Activated CD4-positive, alpha-beta T cell treated with anti-CD3 and anti-CD28 coated beads, Interleukin-2, amount 50 U/mL, for 24 hours (primary cell): ENCODE results near the gene AUTS2.

Source experiments
- DNase-seq, 2 donors: peaks; one replicate each; pipeline ENCODE4 v3.0.0-alpha.2; 2020; ENCODE audit warnings: low read depth in 1 of 2, low spot score in 1 of 2

Gene AUTS2

DNA sequence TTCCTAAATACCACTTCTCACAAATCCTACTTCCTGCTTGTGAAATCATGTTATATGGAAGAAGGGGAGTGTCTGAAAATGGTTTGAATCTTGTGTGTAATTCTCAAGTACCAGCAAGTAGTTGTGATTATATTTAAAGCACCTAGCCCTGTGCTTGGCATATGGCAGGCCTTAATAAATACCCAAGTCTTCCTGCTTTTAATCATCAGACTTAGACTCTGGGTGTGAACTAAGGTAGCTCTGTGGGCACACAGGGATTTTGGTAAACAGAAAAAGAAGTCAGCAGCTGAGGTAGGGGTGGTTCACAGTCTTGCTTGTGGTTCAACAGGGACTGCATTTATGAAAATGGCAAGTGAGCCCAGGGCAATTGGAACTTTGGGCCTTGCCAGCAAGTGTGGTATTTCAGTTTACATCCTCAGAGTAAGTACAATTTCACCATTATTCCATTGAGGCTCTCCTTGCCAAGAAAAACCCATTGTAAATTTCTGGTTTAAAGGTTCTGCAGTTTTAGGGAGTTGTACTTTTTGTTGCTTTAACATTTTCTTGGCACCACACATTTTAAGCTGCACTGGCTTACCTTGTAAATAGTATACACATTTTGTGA, 215.5 kb downstream of the AUTS2 start:
- DNase-seq, result no peak

DNA sequence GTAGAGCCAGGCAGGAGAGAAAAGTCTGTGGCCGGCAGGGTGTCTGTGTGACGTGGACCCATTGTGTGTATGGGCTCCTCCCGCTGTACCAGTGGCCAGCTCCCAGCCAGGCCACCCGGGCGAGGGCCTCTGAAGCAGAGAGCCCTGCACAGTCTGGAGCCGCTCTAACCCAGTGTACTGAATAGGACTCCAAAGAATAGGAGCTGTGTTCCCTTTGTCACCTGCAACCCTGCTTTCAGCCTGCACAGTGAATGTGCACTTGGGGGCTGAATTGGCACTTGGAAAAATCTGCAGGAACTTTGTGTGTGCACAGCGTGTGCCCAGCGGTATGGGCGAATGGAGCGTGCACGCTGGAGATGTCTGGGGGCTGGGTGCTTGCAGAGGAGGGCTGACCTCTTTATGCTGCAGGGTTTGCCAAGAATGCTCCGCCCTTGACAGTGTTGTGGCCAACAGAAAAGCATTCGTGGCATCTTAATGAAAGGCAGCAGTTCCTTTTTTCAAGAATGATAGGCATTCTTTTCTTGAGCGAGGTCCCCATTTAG, 216.2 kb downstream of the AUTS2 start:
- no peak for DNase-seq

DNA sequence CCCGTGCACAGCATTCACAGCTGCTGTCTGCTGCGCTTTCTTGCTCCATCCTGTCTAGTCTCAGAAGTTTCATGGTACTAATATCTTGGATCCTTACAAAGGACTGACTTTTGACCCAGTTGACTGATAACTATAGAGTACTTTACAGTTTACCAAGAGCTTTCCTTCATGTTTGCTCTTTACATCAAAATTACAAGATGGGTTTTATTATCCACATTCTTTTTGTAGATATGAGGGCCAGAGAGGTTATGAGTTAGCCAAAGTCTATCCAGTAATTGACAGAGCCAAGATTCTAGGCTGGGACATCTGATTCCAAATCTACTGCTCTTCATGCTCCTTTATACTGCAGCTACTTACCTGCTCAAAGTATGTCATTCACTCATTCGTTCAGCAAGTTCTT, 218.2 kb downstream of the AUTS2 start:
- DNase-seq, result no peak

DNA sequence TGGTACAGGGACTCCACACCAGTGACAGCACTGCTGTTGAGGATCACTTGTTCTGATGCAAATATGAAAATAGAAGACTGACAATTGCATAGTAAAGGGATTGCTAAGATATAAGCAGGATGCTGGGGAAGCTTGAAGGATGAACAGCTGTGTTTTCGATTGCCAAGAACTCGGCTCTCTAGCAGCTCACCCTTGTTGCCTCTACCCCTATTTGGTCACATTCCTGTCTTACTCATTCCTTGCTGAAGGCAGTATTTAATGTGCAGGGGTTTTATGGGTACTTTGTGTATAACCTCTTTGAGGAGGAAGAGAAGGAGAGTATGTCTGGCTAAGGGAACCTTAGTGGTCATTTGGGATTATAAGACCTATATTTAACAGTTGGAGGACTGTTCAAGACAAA, 218.8 kb downstream of the AUTS2 start:
- DNase-seq, result no peak

DNA sequence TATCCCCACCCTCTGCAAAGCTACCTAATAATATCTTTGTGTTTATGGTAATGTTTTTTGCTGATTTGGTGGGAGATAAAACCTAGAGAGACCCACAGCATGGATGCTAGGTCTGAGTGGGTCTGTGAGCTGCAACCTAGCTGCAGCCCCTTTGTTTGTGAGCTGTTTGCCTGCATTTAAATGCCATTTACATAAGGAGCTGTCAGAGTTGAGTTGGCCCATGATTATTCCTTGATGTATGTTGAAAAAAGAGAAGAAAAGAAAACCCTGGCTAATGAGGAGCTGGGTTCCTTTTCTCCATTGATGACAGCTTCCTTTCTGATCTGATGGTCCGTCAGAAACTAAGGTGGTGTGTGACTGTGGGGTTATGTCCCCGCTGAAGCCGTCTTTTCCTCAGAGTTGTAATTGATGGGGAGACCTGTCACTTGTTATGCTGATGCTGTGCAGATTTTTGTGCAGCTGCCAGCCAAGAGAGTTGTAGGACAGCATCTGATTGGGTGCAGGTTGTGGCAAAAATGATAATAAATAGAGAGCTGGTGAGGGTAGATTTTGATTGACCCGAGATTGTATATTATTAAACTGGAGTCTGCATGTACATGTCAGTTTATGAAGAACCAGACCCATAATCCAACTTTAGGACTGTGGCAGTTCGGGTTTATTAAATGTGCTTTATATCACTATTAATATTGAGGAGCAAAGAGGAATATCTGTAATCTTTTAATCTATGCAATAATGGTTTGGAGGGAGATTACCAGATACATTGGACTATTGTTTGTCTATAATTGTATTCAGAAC, 219.8 kb downstream of the AUTS2 start:
- DNase-seq, result no peak

DNA sequence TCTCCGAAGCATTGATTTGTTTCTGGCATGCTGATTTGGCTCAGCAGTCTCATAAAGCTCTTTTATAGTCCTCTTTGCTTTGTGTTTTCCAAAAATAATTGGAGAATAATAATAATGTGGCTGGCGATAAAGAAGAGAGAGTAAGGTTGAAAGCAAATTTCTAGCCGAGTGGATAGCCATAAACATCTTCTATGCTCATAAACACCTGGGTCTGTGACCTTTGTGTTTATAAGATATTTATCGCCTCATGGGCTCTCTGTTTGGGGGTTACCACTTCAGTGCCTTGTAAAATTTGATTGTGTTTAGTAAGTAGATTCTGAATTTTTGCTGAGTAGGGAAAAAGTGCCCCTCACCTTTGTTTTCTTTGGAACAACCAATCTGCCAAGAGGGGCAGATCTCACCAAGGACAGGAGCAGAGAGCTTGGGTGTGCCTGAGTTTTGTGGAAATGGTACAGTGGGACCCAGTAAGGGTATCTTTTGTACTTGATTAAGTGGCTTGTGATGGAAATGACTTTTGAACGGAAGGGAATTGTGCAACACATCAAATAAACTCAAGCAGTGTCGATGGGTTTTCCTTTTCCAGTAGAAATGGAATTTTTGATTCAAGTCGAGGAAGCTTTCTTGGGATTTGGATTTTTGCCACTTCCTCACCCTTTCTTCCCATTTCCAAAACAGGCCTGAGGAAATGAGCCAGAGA, 220.5 kb downstream of the AUTS2 start:
- DNase-seq, result no peak

GRCh38 chr7:69819333-69819705, 221.0 kb downstream of the AUTS2 start:
- no peak for DNase-seq

DNA sequence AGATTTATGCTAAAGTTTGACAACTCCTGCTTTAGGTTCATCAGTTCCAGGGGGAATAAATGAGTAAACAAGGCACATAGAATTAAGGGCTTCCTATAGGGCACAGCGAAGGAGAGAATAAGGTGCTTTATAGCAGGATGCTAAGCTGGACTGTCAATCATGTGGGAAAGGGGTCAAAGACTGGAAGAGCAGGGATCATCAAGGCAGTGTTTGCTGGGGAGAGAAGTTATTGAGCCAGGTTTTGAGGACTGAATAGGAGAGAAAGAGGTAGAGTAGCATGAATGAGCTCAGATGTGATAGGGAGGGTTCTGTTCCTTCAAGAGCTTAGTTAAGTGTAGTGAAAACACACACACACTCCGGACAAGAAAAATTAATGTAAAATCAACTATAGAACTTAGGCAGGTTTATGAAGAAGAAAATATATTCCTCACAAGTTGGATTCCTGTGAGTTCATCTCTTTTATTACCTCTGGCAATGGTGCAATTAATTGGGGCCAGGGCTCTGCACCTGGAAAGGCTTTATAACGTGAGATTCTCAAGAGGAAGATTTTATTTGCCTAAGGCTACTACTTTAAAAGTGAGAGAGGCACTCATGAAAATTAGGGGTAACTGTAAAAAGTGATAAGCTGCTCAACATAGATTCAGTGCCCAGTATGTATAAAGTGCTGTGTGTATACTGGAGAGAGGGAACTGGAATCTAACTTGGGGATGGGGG, 222.4 kb downstream of the AUTS2 start:
- DNase-seq, result no peak

DNA sequence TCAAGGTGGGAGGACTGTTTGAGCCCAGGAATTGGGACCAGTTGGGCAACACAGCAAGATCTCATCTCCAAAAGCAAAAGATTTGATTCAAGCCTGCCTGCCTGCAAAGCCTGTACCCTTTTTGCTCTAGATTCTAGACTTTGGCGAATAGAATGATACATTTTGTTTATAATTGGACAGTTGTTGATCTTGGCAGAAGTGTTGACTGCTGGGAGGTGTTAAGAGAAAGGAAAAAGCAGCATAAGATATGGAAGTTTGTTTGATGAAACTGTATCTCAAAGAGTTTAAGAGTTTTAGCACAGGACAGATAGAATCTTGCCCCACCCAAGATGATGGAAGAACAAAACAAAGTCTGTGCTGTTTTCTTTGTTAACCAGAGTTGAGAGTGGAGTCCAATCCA, 224.1 kb downstream of the AUTS2 start:
- DNase-seq, result no peak

- no peak for DNase-seq
These were observed 225.0 kb downstream of the AUTS2 start for GRCh38 chr7:69823151-69823744.

- no peak for DNase-seq
These were observed 227.1 kb downstream of the AUTS2 start for GRCh38 chr7:69825113-69825972.

GRCh38 chr7:69826283-69826682, 228.0 kb downstream of the AUTS2 start:
- no peak for DNase-seq

GRCh38 chr7:69827140-69827539, 228.9 kb downstream of the AUTS2 start:
- no peak for DNase-seq

DNA sequence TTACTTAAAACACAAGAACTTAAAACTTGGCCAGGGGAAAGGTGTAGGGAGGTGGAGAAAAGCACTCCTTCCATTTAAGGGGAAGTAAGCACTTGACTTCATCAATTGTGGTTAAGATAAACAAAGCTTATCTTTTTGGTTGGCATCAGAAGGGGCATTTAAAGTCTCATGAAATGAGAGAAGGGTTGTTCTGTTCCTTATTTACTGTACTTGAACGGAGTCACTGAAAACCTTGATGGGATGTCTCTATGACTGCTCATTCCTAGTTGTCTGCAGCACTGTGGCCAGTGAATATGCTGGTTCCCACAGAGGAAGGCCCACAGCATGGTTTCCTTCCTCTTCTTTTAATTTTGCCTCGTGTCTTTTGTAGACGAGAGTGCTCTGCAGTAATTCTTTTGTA, 229.3 kb downstream of the AUTS2 start:
- no peak for DNase-seq

DNA sequence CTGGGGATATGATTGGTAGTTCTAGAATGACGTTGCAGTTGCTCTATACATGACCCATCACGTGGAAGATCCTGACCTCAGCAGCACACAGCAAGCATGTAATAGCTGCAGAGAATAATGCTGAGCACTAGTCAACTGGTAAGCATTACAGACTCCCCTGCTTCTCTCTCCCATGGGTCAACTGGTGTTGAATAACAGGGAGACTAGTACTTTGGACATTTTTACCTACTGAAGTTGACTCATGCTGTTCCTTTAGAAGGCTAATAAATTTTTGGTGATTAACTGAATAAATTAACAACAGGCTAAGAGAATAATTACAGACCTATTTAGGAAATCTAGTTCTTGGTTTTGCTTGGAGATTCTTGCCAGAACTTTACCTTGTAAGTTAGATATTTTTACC, 234.1 kb downstream of the AUTS2 start:
- DNase-seq, result no peak

GRCh38 chr7:69833964-69834363, 235.7 kb downstream of the AUTS2 start:
- no peak for DNase-seq

DNA sequence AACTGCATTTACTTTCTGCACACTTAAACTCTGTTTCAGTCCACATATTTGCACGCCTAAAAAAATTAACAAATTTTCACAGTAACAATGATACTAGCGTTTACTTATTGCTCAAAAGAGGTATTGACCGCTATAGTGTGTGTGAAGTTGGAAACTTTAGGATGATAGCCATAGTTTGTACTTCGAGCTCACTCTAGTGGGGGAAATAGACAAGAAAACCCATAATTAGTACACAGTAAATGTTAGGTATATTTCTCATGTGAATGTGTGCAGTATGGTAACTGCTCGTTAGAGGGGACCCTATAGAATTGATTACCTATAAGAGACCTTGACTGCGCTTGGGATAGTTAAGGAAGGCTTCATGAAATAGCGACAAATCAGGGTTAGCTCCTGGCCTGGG, 238.4 kb downstream of the AUTS2 start:
- no peak for DNase-seq

DNA sequence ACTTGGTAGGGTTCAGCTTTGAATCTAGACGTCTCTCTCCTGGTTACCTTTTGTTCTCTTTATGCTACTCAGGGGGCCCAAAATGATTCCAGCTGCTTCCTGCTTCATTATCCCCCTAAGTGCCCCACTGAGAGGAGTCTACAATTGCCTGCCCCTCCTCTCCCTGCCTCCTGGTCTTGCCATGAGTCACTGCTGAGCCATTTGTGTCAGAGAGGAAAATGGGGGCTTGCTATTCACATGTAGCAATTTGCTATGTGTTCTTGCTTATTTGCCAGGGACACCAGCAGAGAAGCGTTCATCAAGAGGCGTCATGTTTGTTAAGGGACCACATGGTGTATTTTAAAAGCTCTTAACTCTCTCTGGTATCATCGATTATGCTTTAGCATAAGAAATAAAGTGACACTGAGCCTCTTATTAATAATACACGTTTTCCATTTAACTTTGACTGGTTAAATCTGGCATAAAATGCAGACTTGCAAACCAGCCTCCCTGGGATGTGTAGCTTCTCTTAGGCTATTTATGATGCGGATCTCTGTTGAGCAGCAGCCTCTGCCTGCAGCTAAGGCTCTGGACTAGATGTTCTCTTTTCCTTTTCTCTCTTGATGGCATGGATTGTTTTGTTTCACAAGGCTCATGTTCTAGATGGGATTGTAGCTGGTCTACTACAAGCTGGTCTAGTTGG, 239.3 kb downstream of the AUTS2 start:
- no peak for DNase-seq

GRCh38 chr7:69839782-69840181, 241.5 kb downstream of the AUTS2 start:
- no peak for DNase-seq

- DNase-seq, result no peak
These were observed 242.0 kb downstream of the AUTS2 start for GRCh38 chr7:69840248-69840647.
